OCI-LY3 (cell line): Measurements from ENCODE around the gene FARP1.

Experiments
- H2AFZ ChIP-seq: fragments of 200-600, 300-600 bp; shearing (Covaris generic); 2 replicates; pipeline ENCODE4 v1.6.0; 2014; ENCODE audit warnings: antibody characterized with exemption, low read depth, low read length
- H3K27ac ChIP-seq: fragments of 200-600, 300-600 bp; sonication (generic); 2 replicates; pipeline ENCODE4 v1.5.1; 2014; ENCODE audit warnings: mild to moderate bottlenecking, low read length, moderate library complexity, mixed read lengths
- H3K27me3 ChIP-seq: fragments of 200-600, 300-600 bp; sonication (generic); 2 replicates; pipeline ENCODE4 v1.6.1; 2014; ENCODE audit warnings: low read depth, low read length, mixed read lengths
- H3K36me3 ChIP-seq: fragments of 200-600, 300-600 bp; sonication (generic); replicated peaks from 2 replicates; pipeline ENCODE3; 2014; ENCODE audit warnings: low read depth, low read length, mixed read lengths
- H3K4me1 ChIP-seq: fragments of 300-600, 200-600 bp; sonication (generic); 2 replicates; pipeline ENCODE4 v1.6.1; 2014; ENCODE audit warnings: low read length, mixed read lengths
- H3K4me2 ChIP-seq: fragments of 200-600, 300-600 bp; sonication (generic); 2 replicates; pipeline ENCODE4 v1.6.1; 2014; ENCODE audit warnings: low read length, mixed read lengths
- H3K4me3 ChIP-seq: fragments of 300-600, 200-600 bp; sonication (generic); 2 replicates; pipeline ENCODE4 v1.5.1; 2014; ENCODE audit warnings: antibody characterized with exemption, mild to moderate bottlenecking, low read length, moderate library complexity
- H3K79me2 ChIP-seq: fragments of 300-600, 200-600 bp; shearing (Covaris generic); 2 replicates; pipeline ENCODE4 v1.6.1; 2014; ENCODE audit warnings: mild to moderate bottlenecking, low read length, mixed read lengths
- H3K9ac ChIP-seq: fragments of 300-600, 200-600 bp; shearing (Covaris generic); 2 replicates; pipeline ENCODE4 v1.6.0; 2014; ENCODE audit warnings: mild to moderate bottlenecking, low read length, moderate library complexity
- H3K9me3 ChIP-seq: fragments of 200-600, 300-600 bp; shearing (Covaris generic); 2 replicates; pipeline ENCODE4 v1.6.1; 2014; ENCODE audit warnings: low read length, mixed read lengths; ENCODE audit not compliant: insufficient read depth
- H4K20me1 ChIP-seq: fragments of 200-600, 300-600 bp; sonication (generic); 2 replicates; pipeline ENCODE4 v1.6.1; 2016; ENCODE audit warnings: low read length, mixed read lengths; ENCODE audit not compliant: insufficient read depth
- CTCF ChIP-seq: fragments of 200-600, 300-600 bp; sonication (generic); IDR thresholded peaks from 2 replicates; pipeline ENCODE4 v1.5.1; 2014; ENCODE audit warnings: antibody characterized with exemption, low read length, low read depth
- EZH2phosphoT487 ChIP-seq: fragments of 200-600 bp; shearing (Covaris generic); IDR thresholded peaks from 2 replicates; pipeline ENCODE4 v1.6.1; 2018; ENCODE audit warnings: antibody characterized with exemption, mixed run types, low read depth

The FARP1 gene

GRCh38 chr13:98157609-98158008, 14.7 kb downstream of the FARP1 start:
- H3K27me3 ChIP-seq: peaks cover 9% of the 10 kb centered on the region
- no peak for TF ChIP-seq CTCF
- no peak for TF ChIP-seq EZH2phosphoT487
- no peak overlapping the region for H3K4me2 ChIP-seq
- H3K9ac ChIP-seq: no peak overlapping the region
- H3K4me1 ChIP-seq: peaks cover 4% of the 10 kb centered on the region; the same call in 1 of the 2 replicates
- H2AFZ ChIP-seq: no peak overlapping the region
- no peaks in the 10 kb centered on the region for H3K36me3 ChIP-seq
- H4K20me1 ChIP-seq: no peaks in the 10 kb centered on the region
- no peaks in the 10 kb centered on the region for H3K9me3 ChIP-seq
- H3K4me3 ChIP-seq: no peak overlapping the region
- H3K79me2 ChIP-seq: no peaks in the 10 kb centered on the region
- H3K27ac ChIP-seq: no peak overlapping the region

GRCh38 chr13:98158172-98158899, 15.4 kb downstream of the FARP1 start:
- TF ChIP-seq CTCF: no peak
- TF ChIP-seq EZH2phosphoT487: no peak
- Histone ChIP-seq H4K20me1 (no peaks in the 10 kb centered on the region), H2AFZ (no peak overlapping the region), H3K27me3 (peaks cover 9% of the 10 kb centered on the region), H3K4me2 (no peak overlapping the region), H3K36me3 (no peaks in the 10 kb centered on the region), H3K79me2 (no peaks in the 10 kb centered on the region), H3K27ac (no peak overlapping the region), H3K9me3 (no peaks in the 10 kb centered on the region), H3K4me3 (no peak overlapping the region), H3K4me1 (peaks cover 4% of the 10 kb centered on the region; the same call in 1 of the 2 replicates), H3K9ac (no peak overlapping the region)

- Histone ChIP-seq H2AFZ (no peak overlapping the region), H3K4me1 (peaks cover 4% of the 10 kb centered on the region; the same call in 1 of the 2 replicates), H3K36me3 (no peaks in the 10 kb centered on the region), H3K27ac (no peak overlapping the region), H3K9me3 (no peaks in the 10 kb centered on the region), H4K20me1 (no peaks in the 10 kb centered on the region), H3K4me2 (no peak overlapping the region), H3K4me3 (no peak overlapping the region), H3K27me3 (peaks cover 6% of the 10 kb centered on the region), H3K9ac (no peak overlapping the region), H3K79me2 (no peaks in the 10 kb centered on the region)
- TF ChIP-seq EZH2phosphoT487 (no peak), CTCF (no peak)
These were observed 20.0 kb downstream of the FARP1 start for GRCh38 chr13:98162935-98163334.

DNA sequence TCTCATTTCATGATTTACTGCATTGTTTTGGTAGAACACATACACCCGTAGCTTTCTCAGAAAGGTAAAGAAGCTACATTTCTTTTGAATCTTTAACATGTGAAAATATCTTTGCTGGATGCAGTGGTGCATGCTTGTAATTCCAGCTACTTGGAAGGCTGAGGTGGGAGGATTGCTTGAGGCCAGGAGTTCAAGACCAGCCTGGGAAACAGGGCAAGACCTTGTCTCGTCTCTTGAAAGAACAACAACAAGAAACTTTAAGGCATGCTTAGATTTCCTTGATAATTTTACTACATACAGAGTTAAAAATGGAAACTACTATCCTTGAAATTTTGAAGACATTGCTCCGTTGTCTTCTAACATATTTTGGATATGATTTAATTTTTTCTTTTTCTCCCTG, 26.4 kb downstream of the FARP1 start:
- Histone ChIP-seq H3K79me2 (no peaks in the 10 kb centered on the region), H3K27me3 (peaks cover 14% of the 10 kb centered on the region), H3K4me3 (no peak overlapping the region), H3K9ac (no peak overlapping the region), H3K9me3 (no peaks in the 10 kb centered on the region), H3K27ac (no peak overlapping the region), H4K20me1 (no peaks in the 10 kb centered on the region), H3K36me3 (no peaks in the 10 kb centered on the region), H2AFZ (no peak overlapping the region), H3K4me2 (no peak overlapping the region), H3K4me1 (no peaks in the 10 kb centered on the region)
- no peak for TF ChIP-seq EZH2phosphoT487
- TF ChIP-seq CTCF: no peak
